ENCODE results near the gene ATP8B3. TPM values are rescaled to one million over a fixed set of nuclear protein-coding genes. Genes with fewer than 3 reads are reported as not detected.

The ATP8B3 gene
- total and polyA plus RNA-seq, 2 of the 13 experiments (the other 11 are each of a cell fraction or from before 2014, with no cell fraction given), result 2.6 to 5.9 TPM

GRCh38 chr19:1746401-1747284 lies 65.4 kb downstream of the ATP8B3 start:
- Histone ChIP-seq H3K4me2 (ENCODE audit: low read depth, low read length) (no peak overlapping the region), H3K4me3 (replicated peaks in 1 of 3; ENCODE audit: insufficient read depth in 1 of 3, low read depth in 2 of 3, low read length in 3 of 3) (no peak overlapping the region), H3K79me2 (ENCODE audit: insufficient read depth, low read length) (no peaks in the 10 kb centered on the region), H3K9me3 (ENCODE audit: low read length) (no peaks in the 10 kb centered on the region), H3K9ac (ENCODE audit: insufficient read depth, low read depth, low read length) (no peak overlapping the region), H3K27me3 (ENCODE audit: control insufficient read depth in 1 of 2, insufficient read depth in 2 of 2, low read length in 2 of 2) (peaks cover 12 to 66% of the 10 kb centered on the region in 2 experiments), H2AFZ (ENCODE audit: low read length) (no peak overlapping the region), H3K4me1 (ENCODE audit: insufficient read depth, low read length) (0 out of 2 replicates have a peak, but pooled peaks cover 12% of the 10 kb centered on the region), H3K36me3 (replicated peaks in 1 of 2; ENCODE audit: control insufficient read depth in 1 of 2, insufficient read depth in 2 of 2, low read length in 2 of 2) (no peaks in the 10 kb centered on the region), H4K20me1 (ENCODE audit: insufficient read depth, low read length) (no peaks in the 10 kb centered on the region; the same call in 1 of the 2 replicates), H3K27ac (ENCODE audit: extremely low read length, insufficient read depth, low read length) (no peak overlapping the region)
- TF ChIP-seq NCOA1 (CRISPR knock-in tag; IDR thresholded peaks at IDR 0.05) (no peak), MTERF4 (CRISPR knock-in tag; IDR thresholded peaks at IDR 0.05) (no peak), PITX1 (CRISPR knock-in tag; IDR thresholded peaks at IDR 0.05) (no peak), WIZ (CRISPR knock-in tag; IDR thresholded peaks at IDR 0.05) (no peak), ZNF629 (CRISPR knock-in tag; conservative IDR thresholded peaks at IDR 0.05) (peak; percentile 73), ZMAT5 (CRISPR knock-in tag; IDR thresholded peaks at IDR 0.05; ENCODE audit: borderline replicate concordance, low read depth) (no peak), ATRX (CRISPR knock-in tag; IDR thresholded peaks at IDR 0.05; ENCODE audit: borderline replicate concordance) (no peak), MEF2D (CRISPR knock-in tag; IDR thresholded peaks at IDR 0.05) (no peak), RXRA (CRISPR knock-in tag; IDR thresholded peaks at IDR 0.05) (0 out of 2 replicates have a peak, but pooled peaks have one; percentile 15), ZNF614 (CRISPR knock-in tag; IDR thresholded peaks at IDR 0.05; ENCODE audit: borderline replicate concordance) (no peak), HOXA7 (CRISPR knock-in tag; IDR thresholded peaks at IDR 0.05) (no peak), MAX (IDR thresholded peaks at IDR 0.05) (no peak), PCBP1 (IDR thresholded peaks at IDR 0.05; ENCODE audit: borderline replicate concordance, low read depth, low read length) (0 out of 2 replicates have a peak, but pooled peaks have one; percentile 23), ZNF672 (CRISPR knock-in tag; IDR thresholded peaks at IDR 0.05) (no peak), TSC22D2 (CRISPR knock-in tag; IDR thresholded peaks at IDR 0.05; ENCODE audit: borderline replicate concordance) (no peak), TAF1 (CRISPR knock-in tag; IDR thresholded peaks at IDR 0.05) (no peak), SMAD1 (CRISPR knock-in tag; IDR thresholded peaks at IDR 0.05; ENCODE audit: borderline replicate concordance, low read depth) (no peak), ZNF83 (CRISPR knock-in tag; IDR thresholded peaks at IDR 0.05; ENCODE audit: borderline replicate concordance) (no peak)
- BruUV-seq (replicated peaks), result no TSS peak
- FAIRE-seq, result no peak
- in situ Hi-C loops (cut with HindIII; ENCODE audit: extremely low pct_ligation_motif_present, low pct_unique_long_range_greater_than_20kb) (no loop called here), intact Hi-C loops (cut with micrococcal nuclease; ENCODE audit: unreplicated experiment) (no loop called here)
- peak; percentile 50 for ATAC-seq
- ChIA-PET CTCF (ENCODE audit: low intra/inter-chr PET ratio, low total read pairs) (no interaction called here), POLR2A (interaction anchor here (1.1 kb wide), 1 partner anchor 156 kb away, joined by 3 read pairs; no protein-coding TSS in a partner anchor)
- 7% methylated on average over 5 of the region's 31 CpGs for WGBS (ENCODE audit: low lambda C conversion rate)
- no peak for DNase-seq (ENCODE audit: low spot score)
